ENCODE measurements around the gene HEXB.
A peak's percentile ranks its signal among the peaks of the same experiment; 100 is the strongest.
"Not testable (repeated sequence)": the region's sequence is repeated elsewhere in the genome, so short reads cannot be mapped to it uniquely, and the experiment has no call there.

The HEXB gene

GRCh38 chr5:74678123-74678522, 6.9 kb upstream of the HEXB start:
- not testable (repeated sequence) for H3K36me3 ChIP-seq (ENCODE audit: control insufficient read depth, insufficient read depth, low read length, severe bottlenecking); H3K9ac ChIP-seq (ENCODE audit: low read length); H3K9me3 ChIP-seq (ENCODE audit: control insufficient read depth, low read length); H3K27me3 ChIP-seq (replicated peaks; ENCODE audit: control insufficient read depth, insufficient read depth, low read length); DNase-seq (ENCODE audit: low read depth); H3K4me3 ChIP-seq (ENCODE audit: low read length)
- H3K4me1 ChIP-seq (ENCODE audit: control insufficient read depth, insufficient read depth, low read length), result peaks cover 12% of the 10 kb centered on the region

DNA sequence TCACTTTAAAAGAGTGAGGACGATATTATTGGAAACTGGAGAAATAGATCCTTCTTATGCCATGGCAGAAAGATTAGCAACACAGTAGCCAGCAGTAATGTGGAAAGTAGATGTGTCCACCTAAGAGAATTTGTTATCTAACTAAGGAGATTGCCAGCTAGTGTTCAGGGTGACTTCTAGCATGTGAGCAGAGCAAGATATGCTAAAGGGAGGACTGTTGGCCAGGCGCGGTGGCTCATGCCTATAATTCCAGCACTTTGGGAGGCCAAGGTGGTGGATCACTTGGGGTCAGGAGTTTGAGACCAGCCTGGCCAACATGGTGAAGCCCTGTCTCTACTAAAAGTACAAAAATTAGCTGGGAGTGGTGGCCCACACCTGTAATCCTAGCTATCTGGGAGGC, 5.7 kb upstream of the HEXB start:
- not testable (repeated sequence) for H3K4me1 ChIP-seq (ENCODE audit: control insufficient read depth, insufficient read depth, low read length); H3K36me3 ChIP-seq (ENCODE audit: control insufficient read depth, insufficient read depth, low read length, severe bottlenecking); DNase-seq (ENCODE audit: low read depth); H3K9me3 ChIP-seq (ENCODE audit: control insufficient read depth, low read length); H3K4me3 ChIP-seq (ENCODE audit: low read length); H3K9ac ChIP-seq (ENCODE audit: low read length); H3K27me3 ChIP-seq (replicated peaks; ENCODE audit: control insufficient read depth, insufficient read depth, low read length)

DNA sequence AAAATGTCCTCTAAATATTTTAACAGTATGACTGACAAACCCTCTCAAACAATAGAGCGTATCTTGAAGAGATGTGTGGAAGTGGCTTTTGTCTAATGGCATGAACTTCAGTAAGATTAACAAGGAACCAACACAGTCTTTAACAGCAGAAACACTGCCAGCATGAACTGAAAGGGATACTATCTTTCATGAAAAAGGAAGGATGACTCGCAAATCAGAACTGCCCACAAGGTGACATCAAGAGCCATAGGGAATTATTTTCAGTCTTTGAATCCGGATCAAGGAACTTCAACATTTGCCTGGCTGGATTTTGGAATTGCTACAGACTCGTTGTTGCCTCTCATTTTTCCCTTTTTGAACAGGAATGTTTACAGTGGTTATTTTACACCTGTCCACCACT, 5.1 kb upstream of the HEXB start:
- Histone ChIP-seq H3K27me3 (replicated peaks; ENCODE audit: control insufficient read depth, insufficient read depth, low read length) (no peaks in the 10 kb centered on the region), H3K36me3 (ENCODE audit: control insufficient read depth, insufficient read depth, low read length, severe bottlenecking) (no peaks in the 10 kb centered on the region), H3K9ac (ENCODE audit: low read length) (no peak overlapping the region), H3K9me3 (ENCODE audit: control insufficient read depth, low read length) (no peaks in the 10 kb centered on the region), H3K4me1 (ENCODE audit: control insufficient read depth, insufficient read depth, low read length) (peaks cover 2% of the 10 kb centered on the region), H3K4me3 (ENCODE audit: low read length) (no peak overlapping the region)
- no peak for DNase-seq (ENCODE audit: low read depth)

DNA sequence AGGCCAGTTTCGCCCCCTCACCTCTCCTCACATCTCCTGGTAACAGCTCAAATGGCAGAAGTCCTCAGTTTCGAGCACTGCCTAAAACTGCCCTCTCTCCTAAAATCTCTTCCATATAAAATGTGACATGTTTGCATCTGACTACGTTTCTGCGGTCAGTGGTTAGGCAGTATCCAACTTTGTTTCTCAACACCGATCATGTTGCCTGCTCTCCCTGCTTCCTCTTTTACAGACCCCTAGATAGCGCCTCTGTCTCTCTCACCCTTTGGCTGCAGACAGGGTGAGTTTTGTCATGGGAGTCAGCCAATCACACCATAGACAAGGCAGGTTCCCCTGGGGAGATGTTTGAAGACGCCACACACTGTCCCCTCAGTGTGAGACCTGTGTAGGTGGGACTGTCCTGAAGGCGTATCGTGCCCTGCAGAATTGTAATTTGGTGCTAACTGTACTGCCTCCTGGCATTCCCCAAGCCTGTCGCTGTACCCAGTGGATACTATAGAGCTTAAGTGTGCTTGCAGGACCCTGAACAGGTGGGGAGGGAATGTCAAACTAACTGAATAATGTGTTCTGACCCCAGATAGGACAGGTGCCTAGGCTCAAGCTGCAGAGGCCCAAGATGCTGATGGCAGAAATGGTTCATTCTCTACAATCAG, 1.1 kb downstream of the HEXB start:
- no peaks in the 10 kb centered on the region for H3K9me3 ChIP-seq (ENCODE audit: control insufficient read depth, low read length)
- peaks cover 15% of the 10 kb centered on the region for H3K36me3 ChIP-seq (ENCODE audit: control insufficient read depth, insufficient read depth, low read length, severe bottlenecking)
- no peaks in the 10 kb centered on the region for H3K27me3 ChIP-seq (replicated peaks; ENCODE audit: control insufficient read depth, insufficient read depth, low read length)
- H3K9ac ChIP-seq (ENCODE audit: low read length), result peak overlapping the region; percentile 90
- peaks cover 15% of the 10 kb centered on the region for H3K4me1 ChIP-seq (ENCODE audit: control insufficient read depth, insufficient read depth, low read length)
- H3K4me3 ChIP-seq (ENCODE audit: low read length), result peak overlapping the region; percentile 83
- peak; percentile 30 for DNase-seq (ENCODE audit: low read depth)

DNA sequence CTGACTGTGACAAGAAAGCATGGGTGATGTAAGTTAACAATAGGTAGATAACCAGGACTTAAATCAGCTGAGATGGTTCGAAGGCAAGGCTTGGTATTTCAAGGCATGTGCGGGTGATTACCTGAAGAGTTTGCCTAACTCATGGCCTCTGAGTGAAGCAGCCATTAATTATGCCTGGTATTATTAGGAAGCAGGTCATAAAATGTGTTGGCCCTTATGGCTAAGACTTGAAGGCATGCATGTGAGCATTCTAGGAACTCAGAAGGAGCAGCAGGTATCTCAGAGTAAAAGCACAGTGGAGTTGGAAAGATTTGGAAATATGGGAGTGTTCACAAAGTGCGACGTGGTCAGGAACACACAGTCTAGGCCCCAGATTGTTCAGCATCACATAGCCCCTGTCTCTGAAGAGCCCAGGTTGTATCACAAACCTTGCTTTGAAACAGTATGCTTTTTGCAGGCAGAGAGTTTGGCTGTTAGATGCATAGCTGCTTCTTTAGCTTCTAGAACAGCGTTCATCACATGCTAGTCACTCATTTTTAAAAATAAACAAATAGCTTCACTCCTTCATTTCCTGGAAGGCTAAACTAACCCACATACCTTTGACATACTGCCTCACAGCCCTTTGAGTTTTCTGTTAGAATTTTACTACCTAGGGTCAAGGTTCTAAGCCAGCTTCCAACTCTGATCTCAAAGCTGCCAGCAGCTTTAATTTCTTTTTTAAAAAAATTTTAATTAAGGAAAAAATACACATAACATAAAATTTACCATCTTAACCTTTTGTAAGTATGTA, 2.1 kb downstream of the HEXB start:
- no peak overlapping the region for H3K9ac ChIP-seq (ENCODE audit: low read length)
- DNase-seq (ENCODE audit: low read depth), result no peak
- H3K36me3 ChIP-seq (ENCODE audit: control insufficient read depth, insufficient read depth, low read length, severe bottlenecking), result peaks cover 21% of the 10 kb centered on the region
- no peaks in the 10 kb centered on the region for H3K27me3 ChIP-seq (replicated peaks; ENCODE audit: control insufficient read depth, insufficient read depth, low read length)
- H3K4me3 ChIP-seq (ENCODE audit: low read length), result no peak overlapping the region
- no peaks in the 10 kb centered on the region for H3K9me3 ChIP-seq (ENCODE audit: control insufficient read depth, low read length)
- peaks cover 15% of the 10 kb centered on the region for H3K4me1 ChIP-seq (ENCODE audit: control insufficient read depth, insufficient read depth, low read length)

DNA sequence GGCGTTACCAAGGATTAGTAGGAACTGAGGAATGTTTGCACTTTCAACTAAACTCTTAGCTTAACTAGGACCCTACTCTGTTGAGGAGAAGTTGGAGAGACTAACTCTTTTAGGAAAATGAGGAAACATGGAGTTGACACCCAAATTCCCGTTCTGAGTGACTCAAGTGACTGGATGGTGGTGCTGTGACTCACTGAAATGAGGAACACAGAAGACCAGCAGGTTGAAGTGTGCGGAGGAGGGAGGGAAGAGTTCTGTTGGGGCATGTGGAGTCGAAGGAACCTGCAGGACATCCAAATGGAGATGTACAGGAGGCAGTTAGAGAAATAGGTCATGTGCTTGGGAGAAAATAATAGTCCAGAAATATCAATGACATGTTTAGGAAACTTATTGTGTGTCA, 8.2 kb downstream of the HEXB start:
- Histone ChIP-seq H3K4me3 (ENCODE audit: low read length) (no peak overlapping the region), H3K27me3 (replicated peaks; ENCODE audit: control insufficient read depth, insufficient read depth, low read length) (no peaks in the 10 kb centered on the region), H3K36me3 (ENCODE audit: control insufficient read depth, insufficient read depth, low read length, severe bottlenecking) (peaks cover 61% of the 10 kb centered on the region), H3K4me1 (ENCODE audit: control insufficient read depth, insufficient read depth, low read length) (no peaks in the 10 kb centered on the region), H3K9ac (ENCODE audit: low read length) (no peak overlapping the region), H3K9me3 (ENCODE audit: control insufficient read depth, low read length) (no peaks in the 10 kb centered on the region)
- DNase-seq (ENCODE audit: low read depth), result no peak

- no peak overlapping the region for H3K4me3 ChIP-seq (ENCODE audit: low read length)
- no peaks in the 10 kb centered on the region for H3K27me3 ChIP-seq (replicated peaks; ENCODE audit: control insufficient read depth, insufficient read depth, low read length)
- H3K36me3 ChIP-seq (ENCODE audit: control insufficient read depth, insufficient read depth, low read length, severe bottlenecking), result peaks cover 67% of the 10 kb centered on the region
These were observed 32.6 kb downstream of the HEXB start for GRCh38 chr5:74717596-74717995.

DNA sequence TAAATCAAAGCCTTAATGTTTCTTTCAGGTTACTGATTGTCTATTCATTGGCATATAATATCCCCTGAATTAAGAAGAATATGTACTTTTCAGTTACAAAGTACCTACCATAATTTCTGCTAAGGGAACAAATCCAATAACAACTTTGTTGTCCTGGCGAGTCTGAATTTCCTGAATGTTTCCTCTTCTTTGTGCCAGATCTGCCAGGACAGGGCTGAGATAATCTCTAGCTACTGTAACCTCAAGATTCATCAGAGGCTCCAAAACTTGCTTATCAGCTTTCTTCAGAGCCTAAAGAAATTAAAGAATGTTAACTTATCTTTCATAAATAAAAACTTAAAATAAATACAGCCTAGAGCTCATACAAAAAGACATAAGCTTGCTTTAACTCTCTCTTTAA, 37.2 kb downstream of the HEXB start:
- H3K9me3 ChIP-seq (ENCODE audit: control insufficient read depth, low read length), result no peaks in the 10 kb centered on the region
- no peaks in the 10 kb centered on the region for H3K4me1 ChIP-seq (ENCODE audit: control insufficient read depth, insufficient read depth, low read length)
- peak; percentile 1 for DNase-seq (ENCODE audit: low read depth)
- H3K27me3 ChIP-seq (replicated peaks; ENCODE audit: control insufficient read depth, insufficient read depth, low read length), result no peaks in the 10 kb centered on the region
- peaks cover 95% of the 10 kb centered on the region for H3K36me3 ChIP-seq (ENCODE audit: control insufficient read depth, insufficient read depth, low read length, severe bottlenecking)
- H3K9ac ChIP-seq (ENCODE audit: low read length), result no peak overlapping the region
- no peak overlapping the region for H3K4me3 ChIP-seq (ENCODE audit: low read length)

More at GRCh38 chr5:74717596-74717995, 32.6 kb downstream of the HEXB start:
- Histone ChIP-seq H3K9me3 (ENCODE audit: control insufficient read depth, low read length) (no peaks in the 10 kb centered on the region), H3K4me1 (ENCODE audit: control insufficient read depth, insufficient read depth, low read length) (no peaks in the 10 kb centered on the region), H3K9ac (ENCODE audit: low read length) (no peak overlapping the region)
- DNase-seq (ENCODE audit: low read depth), result no peak

DNA sequence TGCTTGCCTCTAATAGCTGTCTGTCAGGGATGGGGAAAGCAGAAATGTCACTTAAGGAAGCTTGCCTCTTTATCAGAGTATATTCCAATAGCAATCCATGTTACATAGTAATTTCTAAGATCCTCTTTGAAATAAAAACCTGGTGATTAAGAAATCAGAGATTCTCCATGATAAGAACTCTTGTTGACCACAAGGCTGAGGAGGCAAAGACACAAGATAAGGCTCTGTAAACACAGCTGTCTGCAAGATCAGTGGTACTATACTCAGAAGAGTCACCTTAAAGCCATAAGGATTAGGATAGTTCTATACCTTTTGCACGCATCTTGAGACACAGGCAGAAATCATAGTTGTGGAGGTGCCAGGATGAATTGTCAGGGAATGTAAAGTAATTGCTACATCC, 40.3 kb downstream of the HEXB start:
- H3K27me3 ChIP-seq (replicated peaks; ENCODE audit: control insufficient read depth, insufficient read depth, low read length), result no peaks in the 10 kb centered on the region
- no peak overlapping the region for H3K4me3 ChIP-seq (ENCODE audit: low read length)
- H3K4me1 ChIP-seq (ENCODE audit: control insufficient read depth, insufficient read depth, low read length), result no peaks in the 10 kb centered on the region
- DNase-seq (ENCODE audit: low read depth), result no peak
- H3K9ac ChIP-seq (ENCODE audit: low read length), result no peak overlapping the region
- no peaks in the 10 kb centered on the region for H3K9me3 ChIP-seq (ENCODE audit: control insufficient read depth, low read length)
- H3K36me3 ChIP-seq (ENCODE audit: control insufficient read depth, insufficient read depth, low read length, severe bottlenecking), result peaks cover 98% of the 10 kb centered on the region

DNA sequence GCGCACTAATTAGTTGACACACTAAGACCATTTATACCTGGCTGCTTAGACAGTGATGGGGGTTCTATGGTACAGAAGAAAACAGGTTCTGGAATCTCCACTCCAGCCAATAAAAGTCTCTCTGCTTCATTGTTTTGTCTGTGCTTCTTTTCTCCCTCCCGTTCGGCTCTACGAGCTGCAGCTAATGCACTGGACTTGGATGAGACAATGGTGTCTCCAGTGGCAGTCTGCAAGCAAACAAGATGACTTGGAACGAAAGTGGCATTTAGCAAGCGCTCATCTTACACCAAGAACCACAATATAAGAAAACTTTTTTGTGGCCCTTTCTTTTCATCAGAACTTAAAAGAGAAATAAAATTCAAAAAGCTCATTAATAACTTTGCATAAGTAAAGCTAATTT, 51.7 kb downstream of the HEXB start:
- Histone ChIP-seq H3K36me3 (ENCODE audit: control insufficient read depth, insufficient read depth, low read length, severe bottlenecking) (peaks cover 85% of the 10 kb centered on the region), H3K4me1 (ENCODE audit: control insufficient read depth, insufficient read depth, low read length) (no peaks in the 10 kb centered on the region), H3K4me3 (ENCODE audit: low read length) (no peak overlapping the region), H3K27me3 (replicated peaks; ENCODE audit: control insufficient read depth, insufficient read depth, low read length) (no peaks in the 10 kb centered on the region), H3K9me3 (ENCODE audit: control insufficient read depth, low read length) (no peaks in the 10 kb centered on the region), H3K9ac (ENCODE audit: low read length) (no peak overlapping the region)
- no peak for DNase-seq (ENCODE audit: low read depth)

DNA sequence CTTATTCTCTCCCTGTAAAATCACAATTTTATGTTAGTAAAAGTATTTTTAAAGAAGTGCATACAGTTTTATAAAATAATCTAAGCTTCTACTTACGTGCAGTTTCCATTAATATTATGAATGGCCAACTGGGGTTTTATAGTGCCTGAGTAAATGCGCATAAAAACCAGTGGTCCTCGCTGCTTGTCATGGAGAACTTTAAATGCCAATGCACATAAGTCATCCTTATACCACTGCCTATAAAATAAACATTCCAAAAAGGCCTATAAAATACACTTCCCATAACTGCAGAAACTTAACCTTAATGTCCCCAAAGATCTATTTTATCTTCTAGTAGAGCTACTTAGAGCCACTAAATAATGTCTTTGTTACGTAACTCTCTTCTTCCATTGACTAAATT, 53.4 kb downstream of the HEXB start:
- Histone ChIP-seq H3K4me3 (ENCODE audit: low read length) (no peak overlapping the region), H3K4me1 (ENCODE audit: control insufficient read depth, insufficient read depth, low read length) (no peaks in the 10 kb centered on the region), H3K9me3 (ENCODE audit: control insufficient read depth, low read length) (no peaks in the 10 kb centered on the region), H3K27me3 (replicated peaks; ENCODE audit: control insufficient read depth, insufficient read depth, low read length) (no peaks in the 10 kb centered on the region), H3K36me3 (ENCODE audit: control insufficient read depth, insufficient read depth, low read length, severe bottlenecking) (peaks cover 78% of the 10 kb centered on the region), H3K9ac (ENCODE audit: low read length) (no peak overlapping the region)
- DNase-seq (ENCODE audit: low read depth), result no peak

All from adipocyte (in vitro differentiated cells).